ENCODE results near the gene HINT2.

DNA sequence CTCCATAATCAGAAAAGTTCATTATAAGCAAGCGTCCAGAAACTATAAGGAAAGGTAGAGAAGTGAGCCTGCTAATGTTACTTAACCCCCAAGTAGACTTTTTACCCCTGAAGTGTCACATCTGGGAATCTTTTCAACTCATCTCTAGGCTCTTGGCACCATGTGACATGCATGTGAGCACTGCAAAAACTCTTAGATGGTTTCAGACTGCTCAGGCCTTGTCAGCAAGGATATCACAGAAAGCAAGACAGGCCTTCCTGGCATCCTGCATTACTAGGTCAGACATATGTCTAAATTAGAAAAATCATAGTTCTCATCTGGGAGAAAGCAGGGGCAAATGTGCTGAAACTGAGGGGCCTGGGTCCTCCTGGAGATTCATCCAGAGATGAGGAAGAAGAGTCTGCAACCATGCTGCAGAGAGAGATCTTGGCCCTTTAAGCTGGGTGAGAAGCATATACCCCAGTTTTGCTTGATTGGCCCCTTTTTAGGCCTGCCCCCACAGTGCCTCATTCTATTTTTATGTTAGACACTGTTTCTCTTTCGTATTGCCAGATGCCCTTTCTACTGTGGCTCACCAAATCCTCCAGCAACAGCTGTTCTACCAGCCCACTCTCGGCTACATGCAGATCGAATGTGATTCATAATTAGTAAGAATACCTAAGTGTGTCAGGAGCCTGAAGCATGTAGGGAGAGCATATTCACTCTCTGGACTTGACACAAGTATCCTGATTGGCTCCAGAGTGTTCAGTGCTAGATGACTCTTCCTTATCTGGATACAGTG lies 33.1 kb upstream of the HINT2 start:
- TF ChIP-seq EZH2phosphoT487 (IDR thresholded peaks at IDR 0.05; ENCODE audit: low read depth), result no peak
- TF ChIP-seq, protein P1, sequence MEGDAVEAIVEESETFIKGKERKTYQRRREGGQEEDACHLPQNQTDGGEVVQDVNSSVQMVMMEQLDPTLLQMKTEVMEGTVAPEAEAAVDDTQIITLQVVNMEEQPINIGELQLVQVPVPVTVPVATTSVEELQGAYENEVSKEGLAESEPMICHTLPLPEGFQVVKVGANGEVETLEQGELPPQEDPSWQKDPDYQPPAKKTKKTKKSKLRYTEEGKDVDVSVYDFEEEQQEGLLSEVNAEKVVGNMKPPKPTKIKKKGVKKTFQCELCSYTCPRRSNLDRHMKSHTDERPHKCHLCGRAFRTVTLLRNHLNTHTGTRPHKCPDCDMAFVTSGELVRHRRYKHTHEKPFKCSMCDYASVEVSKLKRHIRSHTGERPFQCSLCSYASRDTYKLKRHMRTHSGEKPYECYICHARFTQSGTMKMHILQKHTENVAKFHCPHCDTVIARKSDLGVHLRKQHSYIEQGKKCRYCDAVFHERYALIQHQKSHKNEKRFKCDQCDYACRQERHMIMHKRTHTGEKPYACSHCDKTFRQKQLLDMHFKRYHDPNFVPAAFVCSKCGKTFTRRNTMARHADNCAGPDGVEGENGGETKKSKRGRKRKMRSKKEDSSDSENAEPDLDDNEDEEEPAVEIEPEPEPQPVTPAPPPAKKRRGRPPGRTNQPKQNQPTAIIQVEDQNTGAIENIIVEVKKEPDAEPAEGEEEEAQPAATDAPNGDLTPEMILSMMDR (IDR thresholded peaks at IDR 0.05; ENCODE audit: low read depth, low read length), result no peak

Data from OCI-LY3 (cell line).